Stimulated activated CD8-positive, alpha-beta memory T cell treated with anti-CD3 and anti-CD28 coated beads, Interleukin-12 subunit alpha, Interleukin-12 subunit beta, amount 100 ng/mL, for 1 hour (primary cell): Measurements from ENCODE around the gene ZNF500.
"Not testable (repeated sequence)": the region's sequence is repeated elsewhere in the genome, so short reads cannot be mapped to it uniquely, and the experiment has no call there.

Experiments used
- DNase-seq: peaks from one replicate; pipeline ENCODE4 v3.0.0-alpha.2; 2020; ENCODE audit warnings: low read depth

ZNF500 gene

GRCh38 chr16:4796982-4797804, 30.2 kb upstream of the ZNF500 start:
- DNase-seq: no peak

GRCh38 chr16:4795828-4796572, 29.0 kb upstream of the ZNF500 start:
- no peak for DNase-seq

- DNase-seq: no peak
These were observed 28.3 kb upstream of the ZNF500 start, which contains the start of gene SMIM22 for GRCh38 chr16:4795181-4795827. TSS of gene SMIM22 (plus strand) at chr16:4795369. CDS start at chr16:4795735, 366 bp downstream.

- no peak for DNase-seq
These were observed 26.1 kb upstream of the ZNF500 start for GRCh38 chr16:4792951-4793513.

GRCh38 chr16:4790871-4791270, 23.9 kb upstream of the ZNF500 start:
- DNase-seq: no peak

GRCh38 chr16:4790261-4790660, 23.3 kb upstream of the ZNF500 start:
- no peak for DNase-seq

GRCh38 chr16:4788910-4789309, 21.9 kb upstream of the ZNF500 start:
- no peak for DNase-seq

GRCh38 chr16:4788489-4788889, 21.5 kb upstream of the ZNF500 start:
- no peak for DNase-seq

- DNase-seq: no peak
These were observed 20.9 kb upstream of the ZNF500 start, which contains the start of gene SEPTIN12 for GRCh38 chr16:4787627-4788482. TSS of gene SEPTIN12 (minus strand) at chr16:4788345. CDS start at chr16:4787645, 700 bp downstream.

GRCh38 chr16:4787068-4787467, 20.1 kb upstream of the ZNF500 start:
- DNase-seq: no peak

- DNase-seq: no peak
These were observed 18.9 kb upstream of the ZNF500 start for GRCh38 chr16:4785758-4786433.

- not testable (repeated sequence) for DNase-seq
These were observed 17.6 kb upstream of the ZNF500 start for GRCh38 chr16:4784444-4784987.

GRCh38 chr16:4783951-4784336, 17.0 kb upstream of the ZNF500 start:
- DNase-seq: no peak

GRCh38 chr16:4783251-4783950, 16.4 kb upstream of the ZNF500 start:
- DNase-seq: no peak

- DNase-seq: no peak
These were observed 13.3 kb upstream of the ZNF500 start for GRCh38 chr16:4780235-4780634.

GRCh38 chr16:4778050-4778392, 11.1 kb upstream of the ZNF500 start:
- no peak for DNase-seq

GRCh38 chr16:4777339-4778049, 10.5 kb upstream of the ZNF500 start:
- DNase-seq: no peak

GRCh38 chr16:4776141-4776705, 9.3 kb upstream of the ZNF500 start:
- DNase-seq: no peak

- no peak for DNase-seq
These were observed 8.0 kb upstream of the ZNF500 start for GRCh38 chr16:4775005-4775404.
